ENCODE measurements around the gene IL27RA. TPM values are rescaled to one million over a fixed set of nuclear protein-coding genes. Genes with fewer than 3 reads are reported as not detected.
"Not testable (repeated sequence)": the region's sequence is repeated elsewhere in the genome, so short reads cannot be mapped to it uniquely, and the experiment has no call there.

IL27RA gene
- total RNA-seq, 2 experiments from 2014 or later, result 49.8 to 52.0 TPM

- POLR2A ChIA-PET, result no interaction called here
Observed at GRCh38 chr19:14033946-14034345, 2.4 kb downstream of the IL27RA start.

GRCh38 chr19:14035159-14035558, 3.6 kb downstream of the IL27RA start:
- H3K27me3 Mint-ChIP-seq; H3K4me3 Mint-ChIP-seq; intact Hi-C loops (cut with DNase I, micrococcal nuclease); H3K9me3 Mint-ChIP-seq (ENCODE audit: low read depth); ATAC-seq; H3K27ac Mint-ChIP-seq; DNase-seq; POLR2A ChIA-PET: not testable (repeated sequence)
- Mint-ChIP-seq H3K36me3 (ENCODE audit: low read depth) (peaks cover 34% of the 10 kb centered on the region), H3K4me1 (peaks cover 21% of the 10 kb centered on the region)
- CTCF ChIA-PET, result interaction anchor here (0.6 to 0.7 kb wide), 2 partner anchors 17 to 101 kb away, joined by 3 read pairs; no protein-coding TSS in a partner anchor

More at GRCh38 chr19:14033946-14034345, 2.4 kb downstream of the IL27RA start:
- no peaks in the 10 kb centered on the region for H3K9me3 Mint-ChIP-seq (ENCODE audit: low read depth)
- no peak for DNase-seq
- intact Hi-C loops (cut with DNase I, micrococcal nuclease), result loop anchor here (2.0 to 5.0 kb wide), 5 partner anchors 38 to 152 kb away; partner anchors contain the start of genes DCAF15 (in 1 of the 2) and MISP3 (in 1 of the 2)
- H3K4me1 Mint-ChIP-seq, result peaks cover 21% of the 10 kb centered on the region
- H3K27ac Mint-ChIP-seq, result peak overlapping the region; percentile 69
- H3K4me3 Mint-ChIP-seq, result peak overlapping the region; percentile 13
- peaks cover 25% of the 10 kb centered on the region for H3K36me3 Mint-ChIP-seq (ENCODE audit: low read depth)
- H3K27me3 Mint-ChIP-seq, result no peaks in the 10 kb centered on the region
- ATAC-seq, result no peak
- CTCF ChIA-PET, result interaction anchor here (1.1 kb wide), 1 partner anchor 156 kb away, joined by 3 read pairs; no protein-coding TSS in a partner anchor

GRCh38 chr19:14035706-14036105, 4.1 kb downstream of the IL27RA start:
- Mint-ChIP-seq H3K27ac (no peak overlapping the region), H3K36me3 (ENCODE audit: low read depth) (peaks cover 36% of the 10 kb centered on the region), H3K9me3 (ENCODE audit: low read depth) (no peaks in the 10 kb centered on the region), H3K4me3 (no peak overlapping the region), H3K27me3 (no peaks in the 10 kb centered on the region), H3K4me1 (peaks cover 19% of the 10 kb centered on the region)
- ATAC-seq (no peak), DNase-seq (no peak)
- intact Hi-C loops (cut with DNase I, micrococcal nuclease), result no loop called here
- ChIA-PET CTCF (interaction anchor here (0.6 to 0.7 kb wide), 2 partner anchors 81 to 102 kb away, joined by 3 to 4 read pairs; no protein-coding TSS in a partner anchor), POLR2A (no interaction called here)

GRCh38 chr19:14039181-14039580, 7.6 kb downstream of the IL27RA start:
- CTCF ChIA-PET, result interaction anchor here (0.8 to 1.1 kb wide), 2 partner anchors 9 to 17 kb away, joined by 3 read pairs; no protein-coding TSS in a partner anchor
- H3K4me3 Mint-ChIP-seq, result no peak overlapping the region
- POLR2A ChIA-PET, result interaction anchor here (0.6 kb wide), 1 partner anchor 133 kb away, joined by 3 read pairs; no protein-coding TSS in a partner anchor
- no peak overlapping the region for H3K27ac Mint-ChIP-seq
- H3K27me3 Mint-ChIP-seq, result no peaks in the 10 kb centered on the region
- peaks cover 10% of the 10 kb centered on the region for H3K4me1 Mint-ChIP-seq
- peaks cover 40% of the 10 kb centered on the region for H3K36me3 Mint-ChIP-seq (ENCODE audit: low read depth)
- DNase-seq (no peak), ATAC-seq (no peak)
- intact Hi-C loops (cut with DNase I, micrococcal nuclease), result no loop called here
- H3K9me3 Mint-ChIP-seq (ENCODE audit: low read depth), result no peaks in the 10 kb centered on the region

GRCh38 chr19:14042659-14043608, 11.4 kb downstream of the IL27RA start:
- H3K27ac Mint-ChIP-seq, result peak overlapping the region; percentile 63
- peaks cover 41% of the 10 kb centered on the region for H3K36me3 Mint-ChIP-seq (ENCODE audit: low read depth)
- H3K4me1 Mint-ChIP-seq; H3K4me3 Mint-ChIP-seq; POLR2A ChIA-PET; H3K27me3 Mint-ChIP-seq; H3K9me3 Mint-ChIP-seq (ENCODE audit: low read depth): not testable (repeated sequence)
- ATAC-seq (peak; percentile 64), DNase-seq (peak; percentile 52)
- intact Hi-C loops (cut with DNase I, micrococcal nuclease), result loop anchor here in 1 of 2 experiments (1.0 kb wide), 1 partner anchor 163 kb away; no protein-coding TSS in a partner anchor
- CTCF ChIA-PET, result interaction anchor here (0.6 to 2.2 kb wide), 11 partner anchors 10 to 93 kb away, joined by 3 to 11 read pairs (median 3); partner anchors contain the start of genes DCAF15, IL27RA and RFX1

- POLR2A ChIA-PET, result not testable (repeated sequence)
Observed at GRCh38 chr19:14047866-14048265, 16.3 kb downstream of the IL27RA start.

GRCh38 chr19:14048443-14049153, 17.0 kb downstream of the IL27RA start:
- Mint-ChIP-seq H3K36me3 (ENCODE audit: low read depth) (peaks cover 53% of the 10 kb centered on the region), H3K4me3 (no peak overlapping the region), H3K27me3 (no peaks in the 10 kb centered on the region), H3K9me3 (ENCODE audit: low read depth) (peaks cover 4% of the 10 kb centered on the region), H3K27ac (peak overlapping the region; percentile 25), H3K4me1 (peaks cover 4% of the 10 kb centered on the region)
- ChIA-PET CTCF (interaction anchor here (0.6 to 3.3 kb wide), 30 partner anchors 10 to 216 kb away, joined by 3 to 35 read pairs (median 4); partner anchors contain the start of genes IL27RA and MISP3), POLR2A (interaction anchor here (0.6 kb wide), 1 partner anchor 254 kb away, joined by 3 read pairs; the partner anchor contains the start of gene ZSWIM4)
- ATAC-seq, result peak; percentile 87
- peak; percentile 87 for DNase-seq
- intact Hi-C loops (cut with DNase I, micrococcal nuclease), result loop anchor here (1.0 to 5.0 kb wide), 2 partner anchors 96 to 168 kb away; partner anchors contain the start of gene DCAF15 (in 1 of the 2)

More at GRCh38 chr19:14047866-14048265, 16.3 kb downstream of the IL27RA start:
- intact Hi-C loops (cut with DNase I, micrococcal nuclease), result loop anchor here (1.0 to 5.0 kb wide), 2 partner anchors 96 to 168 kb away; partner anchors contain the start of gene DCAF15 (in 1 of the 2)
- not testable (repeated sequence) for H3K27me3 Mint-ChIP-seq; H3K9me3 Mint-ChIP-seq (ENCODE audit: low read depth); H3K4me1 Mint-ChIP-seq; H3K4me3 Mint-ChIP-seq; H3K27ac Mint-ChIP-seq; ATAC-seq; DNase-seq
- CTCF ChIA-PET, result interaction anchor here (0.6 to 3.3 kb wide), 29 partner anchors 9 to 215 kb away, joined by 3 to 35 read pairs (median 4); partner anchors contain the start of genes IL27RA and MISP3
- peaks cover 53% of the 10 kb centered on the region for H3K36me3 Mint-ChIP-seq (ENCODE audit: low read depth)

- Mint-ChIP-seq H3K4me3 (no peak overlapping the region), H3K27ac (no peak overlapping the region), H3K4me1 (peaks cover 4% of the 10 kb centered on the region), H3K36me3 (ENCODE audit: low read depth) (peaks cover 53% of the 10 kb centered on the region), H3K9me3 (ENCODE audit: low read depth) (peaks cover 4% of the 10 kb centered on the region), H3K27me3 (no peaks in the 10 kb centered on the region)
- no peak for ATAC-seq
- ChIA-PET CTCF (interaction anchor here (0.9 to 1.3 kb wide), 3 partner anchors 9 to 27 kb away, joined by 3 to 8 read pairs (median 5); partner anchors contain the start of gene MISP3), POLR2A (no interaction called here)
- DNase-seq, result no peak
- intact Hi-C loops (cut with DNase I, micrococcal nuclease), result no loop called here
Observed at GRCh38 chr19:14050512-14050911, 18.9 kb downstream of the IL27RA start.

- H3K9me3 Mint-ChIP-seq (ENCODE audit: low read depth); intact Hi-C loops (cut with DNase I, micrococcal nuclease); DNase-seq; POLR2A ChIA-PET; H3K4me1 Mint-ChIP-seq; ATAC-seq; H3K4me3 Mint-ChIP-seq; H3K27me3 Mint-ChIP-seq; H3K27ac Mint-ChIP-seq: not testable (repeated sequence)
- CTCF ChIA-PET, result interaction anchor here (0.7 to 1.3 kb wide), 4 partner anchors 8 to 169 kb away, joined by 3 to 8 read pairs (median 4); partner anchors contain the start of gene MISP3
- peaks cover 51% of the 10 kb centered on the region for H3K36me3 Mint-ChIP-seq (ENCODE audit: low read depth)
Observed at GRCh38 chr19:14050961-14051360, 19.4 kb downstream of the IL27RA start.

- Mint-ChIP-seq H3K9me3 (ENCODE audit: low read depth) (peaks cover 4% of the 10 kb centered on the region), H3K4me3 (no peak overlapping the region), H3K36me3 (ENCODE audit: low read depth) (peaks cover 43% of the 10 kb centered on the region), H3K27me3 (peaks cover 3% of the 10 kb centered on the region), H3K27ac (no peak overlapping the region), H3K4me1 (peaks cover 4% of the 10 kb centered on the region)
- ATAC-seq (no peak), DNase-seq (no peak)
- intact Hi-C loops (cut with DNase I, micrococcal nuclease), result no loop called here
- ChIA-PET CTCF (interaction anchor here (0.6 to 1.4 kb wide), 4 partner anchors 9 to 100 kb away, joined by 3 to 6 read pairs (median 4); partner anchors contain the start of gene DCAF15), POLR2A (no interaction called here)
Observed at GRCh38 chr19:14051980-14052379, 20.4 kb downstream of the IL27RA start.
